HPDE6-E6E7 (cell line): ENCODE results near the gene AKR7A2.

Source experiments
- DNase-seq: peaks from one replicate; pipeline ENCODE4 v3.0.0; 2011; ENCODE audit warnings: missing footprints; ENCODE audit errors: extremely low spot score

AKR7A2 gene

DNA sequence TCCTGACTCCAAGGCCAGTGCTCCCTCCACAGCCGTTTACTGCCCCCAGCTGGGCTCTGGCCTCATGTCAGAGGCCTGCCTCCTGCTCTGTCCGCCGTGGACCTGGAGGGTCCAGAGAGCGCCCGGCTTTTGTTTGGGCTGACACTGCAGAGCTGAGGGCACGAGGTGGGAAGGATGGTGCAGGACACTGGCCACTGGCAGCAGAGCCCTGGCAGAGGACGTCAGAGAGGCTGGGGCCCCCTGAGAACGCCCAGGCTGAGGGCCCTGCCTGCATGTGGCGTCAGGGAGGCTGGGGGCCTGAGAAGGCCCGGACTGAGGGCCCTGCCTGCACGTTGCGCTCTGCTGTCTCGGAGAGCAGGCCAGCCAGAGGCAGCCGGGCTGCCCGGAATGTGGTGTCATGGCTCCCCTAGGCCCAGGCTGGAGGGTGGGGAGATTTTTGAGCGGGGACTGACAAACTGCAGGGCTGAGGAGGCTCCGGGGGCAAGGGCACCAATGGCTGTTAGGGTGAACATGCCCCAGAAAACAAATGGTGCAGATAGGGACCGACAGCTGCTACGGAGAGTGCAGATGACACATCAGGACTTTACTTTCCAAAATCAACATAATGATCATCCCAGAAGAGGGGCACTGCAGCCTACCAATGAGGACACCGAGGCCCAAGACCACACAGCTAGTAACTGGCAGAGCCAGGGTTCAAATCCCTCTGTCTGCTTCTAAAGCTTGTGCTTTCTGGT lies 31.8 kb upstream of the AKR7A2 start:
- DNase-seq: no peak

DNA sequence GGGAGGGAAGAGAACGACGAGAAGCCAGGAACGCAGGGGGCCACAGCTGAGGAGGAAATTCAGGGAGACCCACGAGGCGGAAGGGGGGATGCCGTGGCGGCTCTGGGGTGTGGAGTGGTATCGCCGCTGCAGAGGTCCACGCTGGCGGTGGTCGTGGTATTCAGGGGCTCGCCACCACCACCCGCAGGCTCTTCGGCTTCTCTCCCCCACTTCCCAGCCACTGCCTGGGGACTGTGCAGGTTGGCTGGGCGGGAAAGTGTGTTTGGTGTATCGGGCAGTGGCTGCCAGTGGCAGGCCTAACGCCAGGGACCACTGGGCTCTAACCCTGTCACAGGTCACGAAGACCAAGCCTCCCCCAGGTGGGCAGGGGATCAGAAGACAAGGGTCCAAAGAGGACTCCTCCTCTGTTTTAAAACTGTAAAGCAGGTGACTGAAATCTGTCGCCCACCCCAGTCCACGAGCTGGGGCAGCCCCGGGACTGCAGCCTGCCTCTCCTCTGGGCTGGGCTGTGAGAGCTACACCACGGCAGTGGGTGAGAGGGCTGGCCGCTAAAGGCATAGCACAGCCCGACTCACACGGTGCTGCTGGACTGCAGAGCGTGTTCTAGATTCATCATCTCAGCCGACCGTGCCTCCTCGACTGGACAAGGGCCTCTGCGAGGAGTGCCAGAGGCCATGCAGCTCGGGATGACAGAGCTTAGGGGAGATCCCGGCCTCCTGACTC lies 31.1 kb upstream of the AKR7A2 start:
- DNase-seq: no peak

DNA sequence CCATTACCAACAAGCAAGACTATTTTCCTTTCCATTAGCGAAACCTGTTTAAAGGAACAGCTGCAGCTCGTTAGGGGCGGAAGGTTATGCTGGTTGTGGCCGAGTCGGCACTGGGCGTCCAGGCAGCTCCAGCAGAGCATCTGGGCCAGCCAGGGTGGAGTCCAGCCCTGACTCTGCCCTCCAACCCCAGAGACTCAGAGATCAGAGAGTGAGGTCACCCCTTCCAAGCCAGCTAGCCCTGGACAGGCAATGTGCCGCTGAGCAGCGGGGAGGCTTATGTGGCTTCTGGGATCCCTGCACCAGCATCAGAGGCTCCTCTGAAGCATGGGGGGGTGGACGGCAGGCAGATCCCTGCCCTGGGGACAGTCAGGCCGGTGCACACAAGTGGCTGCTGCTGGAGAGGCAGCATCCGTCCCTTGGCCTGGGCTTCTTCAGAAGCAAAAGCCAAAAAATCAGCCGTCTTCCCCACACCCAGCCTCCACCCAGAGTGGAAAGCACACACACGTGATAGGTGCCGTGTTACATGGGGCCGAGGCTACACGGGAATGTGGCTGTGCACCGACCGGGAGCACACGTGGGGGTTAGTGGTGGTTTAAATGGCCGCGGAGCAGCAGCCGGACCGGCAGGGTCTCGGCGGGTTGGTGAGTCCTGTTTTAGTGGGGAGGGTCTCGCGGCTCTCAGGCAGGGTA lies 30.3 kb upstream of the AKR7A2 start:
- DNase-seq: no peak

DNA sequence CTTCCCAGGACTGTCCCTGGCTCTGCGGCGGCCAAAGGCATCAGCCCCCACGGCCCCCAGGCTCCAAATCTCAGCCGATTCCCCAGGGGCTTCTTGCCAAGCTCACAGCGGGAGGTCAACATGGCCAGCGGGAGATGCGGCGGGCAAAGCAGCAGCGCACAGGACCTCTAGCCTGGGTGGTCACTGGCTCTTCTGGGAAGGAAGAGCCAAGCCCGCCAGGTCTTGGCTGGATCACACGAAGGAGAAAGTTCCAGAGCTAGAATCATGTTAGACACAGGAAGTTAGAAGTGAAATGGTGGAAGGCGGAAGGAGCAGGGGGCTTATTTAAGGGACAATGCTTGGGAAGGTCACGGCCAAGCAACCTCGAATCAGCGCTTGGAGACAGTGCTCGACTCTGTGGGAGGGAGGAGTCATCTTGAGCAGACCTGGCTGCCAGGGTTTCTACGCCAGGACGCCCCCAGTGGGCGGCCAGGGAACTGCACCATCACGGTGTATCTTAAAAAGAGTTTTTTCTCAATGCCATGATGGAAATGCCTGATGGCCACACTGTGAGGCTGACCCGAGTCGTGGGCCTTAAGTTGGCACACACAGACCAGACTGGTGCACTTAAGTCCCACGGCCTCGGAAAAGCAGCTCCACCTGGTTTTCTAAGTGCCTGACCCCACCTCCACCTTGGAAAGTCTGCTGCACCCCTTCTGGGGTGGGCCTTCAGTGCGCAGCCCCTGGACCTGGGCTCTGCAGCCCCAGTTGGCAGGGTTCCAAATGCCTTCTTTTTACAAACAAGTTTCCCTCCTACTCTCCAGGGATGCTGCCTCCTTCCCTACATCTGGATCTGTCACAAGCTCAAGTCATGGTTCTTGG lies 29.5 kb upstream of the AKR7A2 start:
- peak; percentile 73 for DNase-seq

DNA sequence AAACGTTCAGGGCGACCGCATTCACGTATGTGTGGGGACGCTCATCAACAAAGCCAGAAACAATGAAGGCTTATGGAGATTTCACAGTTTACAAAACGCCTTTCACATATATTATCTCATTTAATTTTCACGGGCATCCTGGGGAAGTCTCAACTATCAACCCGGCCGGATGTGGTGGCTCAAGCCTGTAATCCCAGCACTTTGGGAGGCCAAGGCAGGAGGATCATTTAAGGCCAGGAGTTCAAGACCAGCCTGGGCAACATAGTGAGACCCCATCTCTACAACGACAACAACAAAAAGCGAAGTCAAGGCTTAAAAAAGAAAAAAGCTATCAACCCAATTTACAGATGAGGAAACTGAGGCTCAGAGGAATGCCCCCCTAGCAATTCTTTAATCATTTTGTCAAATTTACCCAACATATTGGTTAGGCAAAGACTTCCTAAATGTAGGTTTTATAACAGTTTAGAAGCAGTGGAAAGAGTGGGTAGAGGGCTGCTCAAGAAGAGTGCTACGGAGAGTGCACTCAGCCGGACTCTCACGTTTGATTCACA lies 28.5 kb upstream of the AKR7A2 start:
- no peak for DNase-seq

DNA sequence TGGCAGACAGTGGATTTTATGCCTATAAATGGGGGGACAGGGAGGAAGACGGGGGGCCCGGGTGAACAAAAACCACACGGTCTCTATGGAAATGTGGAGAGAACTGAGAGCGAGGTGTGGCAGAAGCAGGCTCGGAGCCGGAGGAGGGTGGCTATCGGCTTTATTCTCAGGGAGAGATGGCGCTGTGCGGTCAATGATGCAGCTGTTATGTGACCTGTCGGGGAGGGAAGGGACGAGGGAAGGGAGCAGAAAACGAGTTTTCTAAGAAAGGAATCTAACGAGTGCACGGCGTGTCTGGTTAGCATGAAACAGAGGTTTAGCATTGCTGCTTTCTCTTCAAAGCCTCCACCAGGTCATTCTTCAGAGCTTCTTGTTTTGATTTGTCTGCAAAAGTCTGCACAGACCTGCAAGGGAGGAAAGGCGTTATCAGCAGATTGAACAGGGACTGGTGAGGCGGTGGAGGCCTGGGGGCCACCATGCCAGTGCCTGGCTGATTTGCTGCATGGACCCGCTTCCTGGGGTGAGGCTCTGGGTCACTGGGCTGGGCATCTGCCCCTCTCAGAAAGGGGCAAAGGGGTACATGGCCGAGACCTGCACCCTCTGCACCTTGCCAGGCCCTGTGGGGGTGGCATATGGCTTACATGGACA lies 27.4 kb upstream of the AKR7A2 start:
- DNase-seq: no peak

DNA sequence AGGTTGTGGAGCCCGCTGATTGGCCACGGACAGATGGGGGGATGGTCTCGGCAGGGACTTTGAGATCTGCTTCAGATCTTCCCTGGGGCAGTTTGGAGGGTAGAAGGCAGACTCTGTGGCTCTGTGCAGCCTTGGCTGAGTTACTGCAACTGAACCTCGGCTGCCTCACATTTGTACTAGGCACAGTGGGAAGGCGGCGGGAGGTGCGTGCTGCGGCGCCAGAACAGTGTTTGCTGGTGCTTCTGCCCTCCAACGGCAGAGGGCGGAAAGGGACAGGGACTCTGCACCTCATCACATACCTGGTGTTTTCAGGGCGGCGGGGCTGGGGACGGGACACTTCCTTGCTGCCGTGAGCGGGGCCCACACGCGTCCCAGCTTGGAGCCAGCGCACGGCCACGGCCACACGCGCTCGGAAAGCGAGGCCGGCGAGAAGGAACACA lies 26.4 kb upstream of the AKR7A2 start:
- DNase-seq: no peak

DNA sequence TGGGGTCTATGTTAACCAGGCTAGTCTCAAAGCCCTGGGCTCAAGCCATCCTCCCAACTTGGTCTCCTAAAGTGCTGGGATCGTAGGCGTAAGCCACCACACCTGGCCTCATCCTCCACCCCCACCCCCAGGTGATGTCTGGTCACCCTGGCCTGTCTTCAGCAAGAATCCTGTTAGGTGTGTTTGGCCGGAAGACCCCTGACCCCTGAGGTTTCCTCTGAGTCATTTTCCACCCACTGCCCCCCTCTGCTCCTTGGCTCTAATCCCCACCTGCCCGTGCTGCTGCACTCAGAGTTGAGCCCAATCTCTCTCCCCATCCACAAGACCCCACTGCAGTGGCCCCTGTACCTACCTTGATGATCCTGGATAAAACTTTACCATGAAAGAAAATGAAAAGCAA lies 25.3 kb upstream of the AKR7A2 start:
- DNase-seq: no peak

DNA sequence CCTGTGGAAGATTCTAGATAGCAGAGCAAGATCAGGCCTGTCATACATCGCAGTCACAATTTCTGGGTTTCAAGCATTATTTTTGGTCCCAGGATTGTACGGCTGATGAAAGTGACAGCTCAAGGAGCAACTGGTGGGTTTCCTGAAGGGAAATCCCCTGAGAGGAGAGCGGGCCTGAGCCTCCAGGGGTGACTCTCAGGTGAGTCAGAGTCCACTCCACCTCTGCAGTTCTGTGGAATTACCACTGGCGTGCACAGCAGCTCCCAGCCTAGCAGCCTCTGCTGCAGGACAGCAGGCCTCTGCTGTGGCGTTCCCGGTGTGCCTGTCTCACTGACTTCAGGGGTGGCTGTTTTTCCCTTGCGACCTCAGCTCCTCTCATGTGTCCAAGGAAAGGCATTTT lies 24.6 kb upstream of the AKR7A2 start:
- DNase-seq: peak; percentile 64

DNA sequence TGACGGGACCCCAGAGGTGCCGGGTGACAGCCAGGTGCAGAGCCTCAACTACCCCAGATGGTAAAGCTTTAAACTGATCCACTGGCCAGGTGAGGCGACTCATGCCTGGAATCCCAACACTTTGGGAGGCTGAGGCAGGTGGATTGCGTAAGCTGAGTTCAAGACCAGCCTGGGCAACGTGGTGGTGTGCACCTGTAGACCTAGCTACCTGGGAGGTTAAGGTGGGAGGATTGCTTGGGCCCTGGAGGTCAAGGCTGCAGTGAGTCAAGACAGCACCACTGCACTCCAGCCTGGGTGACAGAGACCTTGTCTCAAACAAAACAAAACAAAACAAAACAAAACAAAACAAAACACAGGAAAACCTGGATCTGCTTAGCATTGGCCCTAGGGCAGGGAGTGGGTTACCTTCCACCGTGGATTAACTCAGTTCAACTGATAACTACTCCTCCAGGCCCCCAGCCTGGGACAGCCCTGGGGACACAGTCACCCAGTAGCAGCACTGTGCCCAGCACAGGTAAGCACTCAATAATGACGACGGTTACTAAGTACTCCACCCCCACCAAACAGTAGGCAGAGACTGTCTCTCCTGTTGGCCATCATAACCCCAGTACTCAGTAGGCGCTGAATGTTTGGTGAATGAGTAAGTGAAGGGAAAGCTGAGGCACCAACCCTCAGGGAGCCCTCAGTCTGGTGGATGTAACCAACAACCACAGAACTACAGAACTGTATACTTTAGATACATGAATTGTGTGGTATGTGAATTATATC lies 21.8 kb upstream of the AKR7A2 start:
- no peak for DNase-seq

DNA sequence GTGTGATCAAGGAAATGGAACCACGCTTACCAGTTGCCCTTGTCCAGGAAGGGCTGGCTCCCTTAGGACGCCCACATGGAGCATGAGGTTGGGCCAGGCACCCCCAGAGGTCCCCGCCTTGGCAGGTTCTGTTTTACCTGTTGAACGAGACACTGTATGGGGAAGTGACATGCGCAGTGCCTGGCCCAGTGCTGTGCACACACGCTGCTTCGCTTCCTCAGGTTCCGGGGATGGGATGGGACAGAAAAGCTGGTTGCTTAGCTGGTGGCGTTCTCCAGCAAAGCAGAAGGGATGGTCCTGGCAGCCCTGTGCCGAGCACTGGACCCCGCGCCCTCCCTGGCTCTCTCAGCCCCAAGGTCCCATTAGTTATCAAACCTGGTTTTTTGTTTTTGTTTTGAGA lies 20.9 kb upstream of the AKR7A2 start:
- no peak for DNase-seq

DNA sequence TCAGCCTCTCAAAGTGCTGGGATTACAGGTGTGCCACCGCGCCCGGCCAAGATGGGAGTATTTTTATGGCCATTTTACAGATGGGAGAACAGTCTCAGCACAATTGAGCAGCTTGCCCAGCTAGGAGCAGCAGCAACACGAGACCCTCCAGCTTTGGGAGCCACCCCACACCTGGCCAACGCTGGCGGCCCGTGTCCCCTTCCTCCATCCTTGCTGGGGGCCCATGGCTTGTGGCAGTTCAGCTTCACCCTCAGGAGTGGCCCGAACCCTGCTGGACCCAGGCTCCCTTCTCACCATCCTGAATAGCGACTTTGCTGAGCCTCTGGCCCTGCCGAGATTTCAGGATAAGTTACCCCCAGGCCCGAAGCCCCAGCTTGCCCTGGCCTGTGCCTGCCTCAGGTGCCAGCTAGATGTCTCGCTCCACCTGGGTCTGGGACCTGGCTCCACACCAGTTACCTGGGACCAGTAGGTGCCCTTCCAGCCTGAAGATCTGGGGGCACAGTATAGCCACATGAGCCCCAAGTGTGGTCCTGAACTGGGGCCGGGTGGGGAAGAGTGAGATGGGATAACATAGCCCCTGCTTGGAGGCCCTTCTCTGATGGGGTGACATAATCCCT lies 19.4 kb upstream of the AKR7A2 start:
- DNase-seq: no peak

DNA sequence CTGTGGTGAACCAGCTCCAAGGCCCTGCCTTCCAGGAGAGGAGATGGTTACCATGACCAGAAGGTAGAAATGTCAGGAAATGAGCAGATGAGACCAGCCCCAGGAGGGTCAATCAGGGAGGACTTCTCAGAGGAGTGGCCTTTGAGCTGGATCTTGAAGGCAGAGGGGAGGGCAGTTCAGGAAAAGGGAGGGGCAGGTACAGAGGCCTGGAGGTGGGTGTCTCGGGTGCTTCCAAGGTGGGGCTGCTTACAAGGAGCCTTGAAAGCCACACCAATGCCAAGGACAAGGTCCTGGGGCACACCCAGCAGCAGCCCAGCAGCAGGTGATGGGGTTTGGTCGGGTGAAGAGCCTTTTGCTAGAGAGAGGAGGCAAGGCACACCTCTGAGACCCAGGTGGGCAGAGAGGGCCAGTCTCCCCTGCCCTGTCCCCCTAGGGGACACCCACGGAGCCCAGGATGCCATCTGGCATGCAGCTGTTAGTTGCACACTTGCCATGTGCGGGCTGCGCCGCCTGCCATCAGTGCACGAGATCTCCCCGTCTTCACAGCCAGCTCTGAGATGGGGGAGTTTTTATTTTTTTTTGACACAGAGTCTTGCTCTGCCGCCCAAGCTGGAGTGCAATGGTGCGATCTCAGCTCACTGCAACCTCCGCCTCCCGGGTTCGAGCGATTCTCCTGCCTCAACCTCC lies 18.6 kb upstream of the AKR7A2 start:
- DNase-seq: no peak

DNA sequence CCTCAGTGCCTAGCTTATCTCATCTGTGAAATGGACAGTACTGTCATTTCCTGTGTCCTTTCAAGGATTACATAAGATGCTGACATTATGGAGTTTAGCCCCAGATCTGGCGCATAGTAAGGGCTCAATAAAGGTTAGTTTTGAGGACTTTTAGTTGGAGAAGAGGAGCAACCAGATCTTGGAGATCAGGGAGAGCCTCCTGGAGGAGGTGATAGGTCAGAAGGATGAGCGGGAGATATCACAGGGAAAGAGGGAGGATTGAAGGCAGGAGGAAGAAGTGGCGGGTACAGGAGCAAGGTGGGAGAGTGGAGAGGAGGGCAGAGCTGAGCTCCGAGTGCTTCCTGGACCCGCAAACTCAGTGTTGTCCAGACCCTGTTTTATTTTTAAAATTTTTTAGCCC lies 17.7 kb upstream of the AKR7A2 start:
- DNase-seq: no peak

DNA sequence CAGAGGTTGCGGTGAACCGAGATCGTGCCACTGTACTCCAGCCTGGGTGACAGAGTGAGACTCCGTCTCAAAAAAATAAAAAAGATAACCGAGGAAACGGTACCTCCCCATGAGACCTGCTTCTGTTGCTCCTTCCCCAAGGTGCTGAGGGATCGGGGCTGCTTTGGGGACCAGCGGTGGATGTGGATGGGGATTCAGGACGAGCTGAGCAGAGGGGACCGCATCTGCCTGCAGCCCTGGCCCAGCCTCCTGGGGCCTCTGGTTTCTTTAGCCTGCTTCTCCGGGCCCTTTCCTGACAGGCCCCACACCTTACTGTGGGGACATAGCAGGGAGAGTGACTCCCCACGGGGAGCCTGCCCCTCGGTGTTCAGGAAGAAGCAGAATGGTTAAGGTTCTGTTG lies 17.2 kb upstream of the AKR7A2 start:
- no peak for DNase-seq

DNA sequence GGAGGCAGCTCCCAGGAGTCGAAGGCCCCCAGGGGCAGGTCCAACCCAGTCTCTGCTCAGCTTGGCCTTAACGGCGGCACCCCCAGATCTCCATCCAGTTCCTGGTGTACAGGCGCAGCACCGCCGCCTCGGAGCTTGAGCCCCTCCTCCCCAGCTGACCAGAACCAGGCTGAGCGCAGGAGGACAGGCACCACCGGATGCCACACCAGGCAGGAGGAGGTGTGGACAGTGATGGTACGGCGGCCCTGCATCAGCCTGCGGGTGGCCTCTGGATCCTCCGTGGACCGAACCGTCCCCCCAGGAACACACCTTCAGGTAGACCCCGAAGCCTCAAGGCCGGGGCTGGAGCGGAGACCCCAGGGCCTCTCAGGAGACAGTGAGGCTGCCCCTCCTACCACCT lies 16.5 kb upstream of the AKR7A2 start:
- no peak for DNase-seq

DNA sequence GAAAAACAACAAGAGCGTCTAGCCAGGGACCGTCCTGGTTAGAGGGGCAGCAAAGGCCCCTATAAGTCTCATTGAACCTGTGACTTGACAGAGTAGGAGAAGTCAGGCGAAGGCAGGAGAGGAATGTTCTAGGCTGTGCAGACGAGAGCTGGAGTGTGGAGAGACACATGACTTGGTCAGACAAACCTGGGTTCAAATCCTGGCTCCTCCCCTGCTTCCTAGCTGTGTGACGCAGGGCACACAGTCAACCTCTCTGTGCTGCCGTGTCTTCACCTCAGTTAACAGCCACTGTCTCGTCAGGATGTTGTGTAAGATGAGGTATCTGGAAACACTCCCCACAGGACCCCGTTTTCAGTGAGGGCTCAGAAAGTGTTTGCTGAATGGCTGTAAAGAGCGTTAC lies 15.8 kb upstream of the AKR7A2 start:
- no peak for DNase-seq

DNA sequence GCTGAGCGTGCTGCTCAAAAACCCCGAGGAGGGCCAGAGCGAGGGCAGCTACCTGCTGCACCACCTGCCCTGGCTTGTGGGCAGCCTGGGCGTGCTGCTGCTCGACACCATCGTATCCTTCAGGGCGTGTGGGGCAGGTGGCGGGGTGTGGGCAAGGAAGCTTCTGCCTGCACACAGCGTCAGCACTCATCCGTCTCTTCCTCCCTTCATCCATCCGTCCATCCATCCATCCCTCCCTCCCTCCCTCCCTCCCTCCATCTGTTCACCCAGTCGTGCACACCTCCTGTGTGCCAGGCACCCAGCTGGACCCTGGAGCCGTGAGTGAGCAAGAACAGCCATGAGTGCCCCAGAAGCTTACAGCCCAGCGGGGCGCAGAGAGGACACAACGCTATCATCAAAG lies 15.4 kb upstream of the AKR7A2 start:
- no peak for DNase-seq

DNA sequence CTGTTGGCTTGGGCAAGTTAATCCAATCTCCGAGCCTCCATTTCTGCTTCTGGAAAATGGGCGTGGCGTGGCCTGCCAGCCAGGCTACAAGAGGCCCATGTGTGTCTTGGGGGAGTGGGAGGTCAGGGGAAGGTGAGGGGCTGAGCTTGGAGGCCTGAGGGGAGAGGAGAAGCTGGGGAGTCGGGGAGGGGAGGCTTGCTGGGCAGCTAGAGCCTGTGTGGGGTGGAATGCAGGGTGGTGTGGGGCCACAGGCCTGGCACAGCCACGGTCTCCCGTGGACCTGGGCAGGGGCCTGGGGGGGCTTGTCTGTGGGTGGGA lies 14.8 kb upstream of the AKR7A2 start:
- no peak for DNase-seq
